Hepatocyte (in vitro differentiated cells): ENCODE data around the gene CRTC2. TPM values are rescaled to one million over a fixed set of nuclear protein-coding genes. Genes with fewer than 3 reads are reported as not detected.
"Not testable (repeated sequence)": the region's sequence is repeated elsewhere in the genome, so short reads cannot be mapped to it uniquely, and the experiment has no call there.

Experiments used
- DNase-seq: peaks from one replicate; pipeline ENCODE4 v3.0.0-alpha.2; 2016; ENCODE audit warnings: low spot score
- H2AFZ ChIP-seq: fragments of 200-600 bp; sonication (generic); 2 replicates; pipeline ENCODE4 v1.6.0; 2016; ENCODE audit warnings: antibody characterized with exemption, mild to moderate bottlenecking
- H3K27ac ChIP-seq: fragments of 200-600 bp; sonication (generic); 2 replicates; pipeline ENCODE4 v1.5.1; 2016; ENCODE audit warnings: mild to moderate bottlenecking
- H3K27me3 ChIP-seq: fragments of 200-600 bp; sonication (generic); 2 replicates; pipeline ENCODE4 v1.6.1; 2016
- H3K36me3 ChIP-seq: fragments of 200-600 bp; sonication (generic); replicated peaks from 2 replicates; pipeline ENCODE4 v1.5.1; 2016; ENCODE audit warnings: low read depth; ENCODE audit not compliant: insufficient read depth
- H3K4me1 ChIP-seq: fragments of 200-600 bp; sonication (generic); 2 replicates; pipeline ENCODE4 v1.5.1; 2016; ENCODE audit warnings: mild to moderate bottlenecking, moderate library complexity; ENCODE audit not compliant: insufficient read depth
- H3K4me2 ChIP-seq: fragments of 200-600 bp; sonication (generic); 2 replicates; pipeline ENCODE4 v1.6.0; 2016
- H3K4me3 ChIP-seq: fragments of 200-600 bp; sonication (generic); 2 replicates; pipeline ENCODE4 v1.5.1; 2016; ENCODE audit warnings: mild to moderate bottlenecking
- H3K79me2 ChIP-seq: fragments of 200-600 bp; sonication (generic); 2 replicates; pipeline ENCODE4 v1.6.0; 2017; ENCODE audit warnings: mild to moderate bottlenecking
- H3K9me2 ChIP-seq: fragments of 200-600 bp; sonication (generic); replicated peaks from 2 replicates; pipeline ENCODE4 v1.6.0; 2017; ENCODE audit warnings: mild to moderate bottlenecking; ENCODE audit not compliant: insufficient read depth
- H3K9me3 ChIP-seq: fragments of 200-600 bp; sonication (generic); 2 replicates; pipeline ENCODE4 v1.5.1; 2016; ENCODE audit warnings: low read depth, mild to moderate bottlenecking
- H4K20me1 ChIP-seq: fragments of 200-600 bp; sonication (generic); 2 replicates; pipeline ENCODE4 v1.6.0; 2016; ENCODE audit warnings: mild to moderate bottlenecking; ENCODE audit not compliant: insufficient read depth, poor library complexity, severe bottlenecking
- EZH2 ChIP-seq: fragments of 200-600 bp; sonication (generic); IDR thresholded peaks from 2 replicates; pipeline ENCODE4 v1.6.1; 2016; ENCODE audit warnings: antibody characterized with exemption, mild to moderate bottlenecking, borderline replicate concordance
- EZH2phosphoT487 ChIP-seq: fragments of 200-600 bp; sonication (generic); IDR thresholded peaks from one replicate; pipeline ENCODE4 v1.6.1; 2018; ENCODE audit warnings: antibody characterized with exemption, mild to moderate bottlenecking, low read depth, moderate library complexity; ENCODE audit not compliant: unreplicated experiment, severe bottlenecking
- WGBS: methylation state at CpG from one replicate; pipeline ENCODE4 v1.1.6; 2016; ENCODE audit warnings: low lambda C conversion rate; ENCODE audit errors: missing lambda C conversion rate; 5-methylcytosine and 5-hydroxymethylcytosine counted together
- polyA plus RNA-seq: library from polyadenylated mRNA; unstranded; fragments of >200 nt; fragmentation: Nextera tagmentation; extraction: Ambion mirVana; gene quantifications from 2 replicates; pipeline ENCODE4 v1.2.1, GENCODE V29; 2016
- total RNA-seq: library from RNA; depleted of rRNA; stranded (reverse); fragments of >200 nt; gene quantifications from 2 replicates; pipeline ENCODE4 v1.2.3, GENCODE V29; 2014
- TF ChIP-seq, protein P1 (sequence below): fragments of 200-600 bp; sonication (generic); IDR thresholded peaks from 2 replicates; pipeline ENCODE4 v1.5.1; 2016; ENCODE audit warnings: antibody characterized with exemption, mild to moderate bottlenecking; ENCODE audit not compliant: poor library complexity

CRTC2 gene
- total and polyA plus RNA-seq, 2 experiments from 2014 or later: 10.5 to 28.0 TPM

DNA sequence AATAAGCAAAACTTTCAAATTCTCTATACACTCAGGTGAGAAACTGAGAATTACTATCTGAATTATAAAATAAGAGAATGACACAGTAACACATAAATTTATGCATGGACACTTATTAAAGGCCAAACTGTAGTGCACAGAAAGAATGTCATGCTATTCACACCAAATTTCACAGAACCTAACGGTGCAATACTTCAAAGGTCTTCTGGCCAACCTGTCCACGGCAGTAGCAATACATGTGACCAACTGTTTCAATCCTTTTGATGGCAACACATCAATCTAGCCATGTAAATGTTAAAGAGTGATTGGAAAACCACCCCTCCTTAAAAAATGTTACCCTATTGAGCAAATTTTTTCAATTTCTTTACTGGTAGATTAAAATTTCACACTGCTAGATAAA, 46.1 kb downstream of the CRTC2 start:
- Histone ChIP-seq H3K79me2 (peaks cover 100% of the 10 kb centered on the region), H4K20me1 (peaks cover 87% of the 10 kb centered on the region)

DNA sequence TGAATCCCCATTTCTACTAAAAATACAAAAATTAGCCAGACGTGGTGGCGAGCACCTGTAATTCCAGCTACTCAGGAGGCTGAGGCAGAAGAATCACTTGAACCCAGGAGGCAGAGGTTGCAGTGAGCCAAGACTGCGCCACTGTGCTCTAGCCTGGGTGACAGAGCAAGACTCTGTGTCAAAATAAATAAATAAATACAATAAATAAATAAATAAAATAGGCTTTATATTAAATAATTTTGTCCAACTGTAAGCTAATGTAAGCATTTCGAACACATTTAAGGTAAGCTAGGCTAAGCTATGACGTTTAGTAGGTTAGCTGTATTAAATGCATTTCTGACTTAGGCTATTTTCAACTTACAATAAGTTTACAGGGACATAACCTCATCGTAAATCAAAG, 47.9 kb downstream of the CRTC2 start:
- not testable (repeated sequence) for H3K4me2 ChIP-seq, H3K27ac ChIP-seq, DNase-seq, H3K9me3 ChIP-seq, H3K9me2 ChIP-seq, H3K36me3 ChIP-seq, H3K4me1 ChIP-seq, H3K4me3 ChIP-seq, H3K27me3 ChIP-seq, H2AFZ ChIP-seq
- WGBS: 96% methylated on average over 6 of the region's 6 CpGs
- peaks cover 100% of the 10 kb centered on the region for H3K79me2 ChIP-seq
- H4K20me1 ChIP-seq: peaks cover 83% of the 10 kb centered on the region

More for the DNA sequence above, 46.1 kb downstream of the CRTC2 start:
- Histone ChIP-seq H3K4me1 (no peaks in the 10 kb centered on the region), H3K9me3 (no peaks in the 10 kb centered on the region), H3K27me3 (no peaks in the 10 kb centered on the region), H3K9me2 (no peaks in the 10 kb centered on the region), H3K4me2 (no peak overlapping the region), H3K36me3 (no peaks in the 10 kb centered on the region), H2AFZ (no peak overlapping the region), H3K27ac (no peak overlapping the region), H3K4me3 (no peak overlapping the region)
- DNase-seq: no peak
- 87% methylated on average over 2 of the region's 2 CpGs for WGBS
- TF ChIP-seq EZH2 (no peak), EZH2phosphoT487 (no peak)
- TF ChIP-seq, protein P1, sequence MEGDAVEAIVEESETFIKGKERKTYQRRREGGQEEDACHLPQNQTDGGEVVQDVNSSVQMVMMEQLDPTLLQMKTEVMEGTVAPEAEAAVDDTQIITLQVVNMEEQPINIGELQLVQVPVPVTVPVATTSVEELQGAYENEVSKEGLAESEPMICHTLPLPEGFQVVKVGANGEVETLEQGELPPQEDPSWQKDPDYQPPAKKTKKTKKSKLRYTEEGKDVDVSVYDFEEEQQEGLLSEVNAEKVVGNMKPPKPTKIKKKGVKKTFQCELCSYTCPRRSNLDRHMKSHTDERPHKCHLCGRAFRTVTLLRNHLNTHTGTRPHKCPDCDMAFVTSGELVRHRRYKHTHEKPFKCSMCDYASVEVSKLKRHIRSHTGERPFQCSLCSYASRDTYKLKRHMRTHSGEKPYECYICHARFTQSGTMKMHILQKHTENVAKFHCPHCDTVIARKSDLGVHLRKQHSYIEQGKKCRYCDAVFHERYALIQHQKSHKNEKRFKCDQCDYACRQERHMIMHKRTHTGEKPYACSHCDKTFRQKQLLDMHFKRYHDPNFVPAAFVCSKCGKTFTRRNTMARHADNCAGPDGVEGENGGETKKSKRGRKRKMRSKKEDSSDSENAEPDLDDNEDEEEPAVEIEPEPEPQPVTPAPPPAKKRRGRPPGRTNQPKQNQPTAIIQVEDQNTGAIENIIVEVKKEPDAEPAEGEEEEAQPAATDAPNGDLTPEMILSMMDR: no peak

DNA sequence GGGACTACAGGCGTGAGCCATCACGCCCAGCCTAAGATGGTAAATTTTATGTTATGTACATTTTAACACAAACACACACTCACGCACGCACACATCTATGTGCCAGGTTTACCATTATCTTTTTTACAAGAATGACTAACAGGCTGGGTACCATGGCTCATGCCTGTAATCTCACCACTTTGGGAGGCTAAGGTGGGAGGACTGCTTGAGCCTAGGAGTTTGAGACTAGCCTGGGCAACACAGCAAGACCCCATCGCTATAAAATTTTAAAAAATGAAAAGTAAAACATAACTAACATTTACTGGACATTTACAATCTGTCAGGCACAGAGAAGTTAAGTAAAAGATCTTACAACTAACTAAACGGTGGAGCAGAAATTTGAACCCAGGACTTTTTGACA, 50.3 kb downstream of the CRTC2 start:
- H3K79me2 ChIP-seq: peaks cover 100% of the 10 kb centered on the region
- H4K20me1 ChIP-seq: peaks cover 82% of the 10 kb centered on the region

GRCh38 chr1:153907134-153907533, 51.3 kb downstream of the CRTC2 start:
- Histone ChIP-seq H4K20me1 (peaks cover 84% of the 10 kb centered on the region), H3K79me2 (peaks cover 100% of the 10 kb centered on the region)
- 89% methylated on average over 6 of the region's 6 CpGs for WGBS

More for the DNA sequence above, 50.3 kb downstream of the CRTC2 start:
- Histone ChIP-seq H3K27me3 (no peaks in the 10 kb centered on the region), H3K27ac (no peak overlapping the region), H3K9me2 (no peaks in the 10 kb centered on the region), H3K9me3 (no peaks in the 10 kb centered on the region), H3K36me3 (no peaks in the 10 kb centered on the region), H3K4me1 (no peaks in the 10 kb centered on the region), H3K4me2 (no peak overlapping the region), H2AFZ (no peak overlapping the region), H3K4me3 (no peak overlapping the region)
- 94% methylated on average over 6 of the region's 6 CpGs for WGBS
- DNase-seq: no peak
- TF ChIP-seq EZH2phosphoT487 (no peak), EZH2 (no peak)
- TF ChIP-seq, protein P1: no peak

More at GRCh38 chr1:153907134-153907533, 51.3 kb downstream of the CRTC2 start:
- Histone ChIP-seq H3K4me1 (no peaks in the 10 kb centered on the region), H3K27ac (no peak overlapping the region), H3K4me2 (no peak overlapping the region), H3K9me2 (no peaks in the 10 kb centered on the region), H3K9me3 (no peaks in the 10 kb centered on the region), H3K27me3 (no peaks in the 10 kb centered on the region), H3K36me3 (no peaks in the 10 kb centered on the region), H3K4me3 (no peak overlapping the region), H2AFZ (no peak overlapping the region)
- no peak for TF ChIP-seq EZH2
- TF ChIP-seq, protein P1: no peak
- no peak for TF ChIP-seq EZH2phosphoT487
- DNase-seq: no peak
